Activated T-helper 9 cell treated with anti-CD3 and anti-CD28 coated beads, Interleukin-2, amount 50 U/mL, for 16 hours (primary cell): Measurements from ENCODE around the gene RNMT.
A peak's percentile ranks its signal among the peaks of the same experiment; 100 is the strongest.

Experiments used
- DNase-seq: peaks from one replicate; pipeline ENCODE4 v3.0.0-alpha.2; 2020; ENCODE audit warnings: low read depth

RNMT gene

GRCh38 chr18:13811993-13812392, 85.5 kb downstream of the RNMT start:
- no peak for DNase-seq

GRCh38 chr18:13813271-13813849, 86.9 kb downstream of the RNMT start:
- peak; percentile 15 for DNase-seq
